ENCODE results near the gene GCGR.
A peak's percentile ranks its signal among the peaks of the same experiment; 100 is the strongest.

Gene GCGR

DNA sequence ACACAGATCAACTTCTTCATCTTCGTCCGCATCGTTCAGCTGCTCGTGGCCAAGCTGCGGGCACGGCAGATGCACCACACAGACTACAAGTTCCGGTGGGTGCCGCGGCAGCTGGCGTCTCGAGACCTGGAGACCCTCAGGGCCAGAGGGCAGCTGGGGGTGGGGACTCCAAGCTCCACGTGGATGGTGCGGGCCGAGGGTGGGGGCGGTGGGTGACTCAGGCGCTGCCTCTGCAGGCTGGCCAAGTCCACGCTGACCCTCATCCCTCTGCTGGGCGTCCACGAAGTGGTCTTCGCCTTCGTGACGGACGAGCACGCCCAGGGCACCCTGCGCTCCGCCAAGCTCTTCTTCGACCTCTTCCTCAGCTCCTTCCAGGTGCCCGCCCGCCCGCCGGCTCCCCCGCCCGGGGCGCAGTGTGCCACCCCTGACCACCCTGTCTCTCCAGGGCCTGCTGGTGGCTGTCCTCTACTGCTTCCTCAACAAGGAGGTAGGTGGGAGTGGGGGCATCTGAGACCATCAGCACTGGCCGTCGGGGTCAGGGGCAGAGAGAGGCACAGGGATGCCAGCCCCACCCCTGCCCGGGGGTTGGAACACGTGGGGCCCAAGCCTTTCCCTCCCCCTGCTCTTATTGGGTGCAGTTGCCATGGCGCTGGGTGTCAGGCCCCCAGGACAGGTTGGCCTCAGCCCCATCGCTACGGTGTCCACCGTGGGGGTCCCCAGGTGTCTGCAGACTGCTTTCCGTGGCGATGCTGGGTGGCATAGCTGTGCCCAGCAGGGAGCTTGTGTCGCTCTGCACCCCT, 8.8 kb downstream of the GCGR start:
- no peaks in the 10 kb centered on the region for H3K9me3 ChIP-seq (ENCODE audit: control insufficient read depth, low read length)

DNA sequence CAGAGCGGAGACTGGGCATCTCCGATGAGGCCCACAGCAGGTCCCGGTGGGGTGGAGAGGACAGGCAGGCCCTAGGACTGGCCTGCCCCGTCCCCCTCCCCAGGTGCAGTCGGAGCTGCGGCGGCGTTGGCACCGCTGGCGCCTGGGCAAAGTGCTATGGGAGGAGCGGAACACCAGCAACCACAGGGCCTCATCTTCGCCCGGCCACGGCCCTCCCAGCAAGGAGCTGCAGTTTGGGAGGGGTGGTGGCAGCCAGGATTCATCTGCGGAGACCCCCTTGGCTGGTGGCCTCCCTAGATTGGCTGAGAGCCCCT, 9.4 kb downstream of the GCGR start:
- no peak overlapping the region for H3K9ac ChIP-seq (ENCODE audit: low read length)
- WGBS, result 90% methylated on average over 15 of the region's 15 CpGs

More for the DNA sequence above, 8.8 kb downstream of the GCGR start:
- 88% methylated on average over 44 of the region's 45 CpGs for WGBS
- H2BK120ac ChIP-seq (ENCODE audit: low read depth, low read length), result no peak overlapping the region
- H3K27me3 ChIP-seq (ENCODE audit: control insufficient read depth in 1 of 2, insufficient read depth in 1 of 2, low read length in 2 of 2), result peaks cover 18 to 78% of the 10 kb centered on the region in 2 experiments
- H3K9ac ChIP-seq (ENCODE audit: low read length), result no peak overlapping the region
- no peak overlapping the region for H2AFZ ChIP-seq (ENCODE audit: low read depth, low read length)
- no peak for DNase-seq
- H4K8ac ChIP-seq (ENCODE audit: low read length), result no peak overlapping the region
- H3K4me1 ChIP-seq (ENCODE audit: control insufficient read depth, insufficient read depth, low read depth, low read length), result peaks cover 10% of the 10 kb centered on the region
- peak overlapping the region in 1 of 2 experiments; percentile 2 for H3K4me3 ChIP-seq (ENCODE audit: insufficient read depth in 1 of 2, low read depth in 1 of 2, low read length in 2 of 2)
- H3K4ac ChIP-seq (ENCODE audit: low read depth in 1 of 2, low read length in 2 of 2), result no peak overlapping the region
- no peak overlapping the region for H3K23ac ChIP-seq (ENCODE audit: low read length in 2 of 2)
- H3K36me3 ChIP-seq (ENCODE audit: control insufficient read depth in 1 of 2, insufficient read depth in 2 of 2, low read depth in 1 of 2, low read length in 2 of 2), result no peaks in the 10 kb centered on the region
- no peak overlapping the region for H2BK15ac ChIP-seq (ENCODE audit: low read depth, poor library complexity, severe bottlenecking)
- no peak overlapping the region for H2BK5ac ChIP-seq (ENCODE audit: low read depth, low read length, poor library complexity, severe bottlenecking)
- H3K79me1 ChIP-seq (replicated peaks; ENCODE audit: low read length, poor library complexity, severe bottlenecking), result no peaks in the 10 kb centered on the region
- H4K91ac ChIP-seq (ENCODE audit: low read length), result peak overlapping the region; percentile 18
- H3K27ac ChIP-seq (ENCODE audit: low read length, poor library complexity, severe bottlenecking), result no peak overlapping the region
- no peak overlapping the region for H2AK5ac ChIP-seq (ENCODE audit: low read length, severe bottlenecking)
- H2BK12ac ChIP-seq (ENCODE audit: low read length in 2 of 2), result no peak overlapping the region
- no peak overlapping the region for H3K18ac ChIP-seq (ENCODE audit: low read depth in 1 of 2, low read length in 2 of 2)
- no peak overlapping the region for H3K4me2 ChIP-seq (ENCODE audit: low read length, poor library complexity, severe bottlenecking)
- H3K14ac ChIP-seq (ENCODE audit: low read length in 2 of 2), result no peak overlapping the region

DNA sequence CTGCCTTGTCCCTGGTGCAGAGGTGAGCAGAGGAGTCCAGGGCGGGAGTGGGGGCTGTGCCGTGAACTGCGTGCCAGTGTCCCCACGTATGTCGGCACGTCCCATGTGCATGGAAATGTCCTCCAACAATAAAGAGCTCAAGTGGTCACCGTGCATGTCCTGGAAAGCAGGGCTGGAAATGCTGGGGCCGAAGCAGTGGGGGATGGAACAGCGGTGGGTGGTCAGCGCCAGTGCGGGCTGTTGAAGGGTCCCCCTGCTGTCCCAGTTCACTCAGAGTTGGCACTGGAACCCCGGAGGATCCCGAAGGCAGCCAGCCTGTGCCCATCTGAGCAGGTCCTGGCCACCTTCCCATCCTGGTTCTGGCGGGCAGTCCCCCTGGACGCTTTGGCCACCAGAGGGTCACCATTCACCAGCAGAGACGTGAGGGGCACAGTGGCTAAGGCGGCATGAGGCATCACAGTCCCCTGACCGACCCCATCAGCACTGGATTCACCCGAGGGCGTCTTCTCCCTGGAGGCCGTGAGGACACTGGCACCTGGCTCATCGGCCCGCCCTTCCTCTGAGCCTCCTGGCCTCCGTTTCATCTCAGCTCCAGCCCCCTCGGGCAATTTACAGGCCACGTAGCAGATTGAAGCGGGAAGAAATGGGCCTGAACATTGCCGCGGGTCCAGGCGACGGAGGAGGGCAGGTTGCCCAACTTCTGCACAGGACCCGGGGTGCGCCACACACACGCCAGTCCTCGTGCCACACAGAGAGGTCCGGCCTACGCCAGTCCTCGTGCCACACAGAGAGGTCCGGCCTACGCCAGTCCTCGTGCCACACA, 10.1 kb downstream of the GCGR start:
- DNase-seq, result no peak
- no peak overlapping the region for H4K8ac ChIP-seq (ENCODE audit: low read length)
- no peak overlapping the region for H3K4ac ChIP-seq (ENCODE audit: low read depth in 1 of 2, low read length in 2 of 2)
- H2BK5ac ChIP-seq (ENCODE audit: low read depth, low read length, poor library complexity, severe bottlenecking), result no peak overlapping the region
- H2BK120ac ChIP-seq (ENCODE audit: low read depth, low read length), result no peak overlapping the region
- H3K4me3 ChIP-seq (ENCODE audit: insufficient read depth in 1 of 2, low read depth in 1 of 2, low read length in 2 of 2), result no peak overlapping the region
- WGBS, result 92% methylated on average over 39 of the region's 41 CpGs
- peaks cover 10% of the 10 kb centered on the region for H3K4me1 ChIP-seq (ENCODE audit: control insufficient read depth, insufficient read depth, low read depth, low read length)
- H2AFZ ChIP-seq (ENCODE audit: low read depth, low read length), result no peak overlapping the region
- H3K23ac ChIP-seq (ENCODE audit: low read length in 2 of 2), result no peak overlapping the region
- H3K79me1 ChIP-seq (replicated peaks; ENCODE audit: low read length, poor library complexity, severe bottlenecking), result no peaks in the 10 kb centered on the region
- H2BK15ac ChIP-seq (ENCODE audit: low read depth, poor library complexity, severe bottlenecking), result no peak overlapping the region
- H2AK5ac ChIP-seq (ENCODE audit: low read length, severe bottlenecking), result no peak overlapping the region
- no peak overlapping the region for H3K14ac ChIP-seq (ENCODE audit: low read length in 2 of 2)
- no peak overlapping the region for H3K18ac ChIP-seq (ENCODE audit: low read depth in 1 of 2, low read length in 2 of 2)
- no peak overlapping the region for H4K91ac ChIP-seq (ENCODE audit: low read length)
- H3K9ac ChIP-seq (ENCODE audit: low read length), result no peak overlapping the region
- peaks cover 16 to 77% of the 10 kb centered on the region in 2 experiments for H3K27me3 ChIP-seq (ENCODE audit: control insufficient read depth in 1 of 2, insufficient read depth in 1 of 2, low read length in 2 of 2)
- no peaks in the 10 kb centered on the region for H3K9me3 ChIP-seq (ENCODE audit: control insufficient read depth, low read length)
- no peak overlapping the region for H3K27ac ChIP-seq (ENCODE audit: low read length, poor library complexity, severe bottlenecking)
- H3K4me2 ChIP-seq (ENCODE audit: low read length, poor library complexity, severe bottlenecking), result no peak overlapping the region
- no peak overlapping the region for H2BK12ac ChIP-seq (ENCODE audit: low read length in 2 of 2)
- H3K36me3 ChIP-seq (ENCODE audit: control insufficient read depth in 1 of 2, insufficient read depth in 2 of 2, low read depth in 1 of 2, low read length in 2 of 2), result peaks cover 0 to under 1% of the 10 kb centered on the region in 2 experiments

More for the DNA sequence above, 9.4 kb downstream of the GCGR start:
- H2BK12ac ChIP-seq (ENCODE audit: low read length in 2 of 2), result no peak overlapping the region
- no peaks in the 10 kb centered on the region for H3K9me3 ChIP-seq (ENCODE audit: control insufficient read depth, low read length)
- H3K79me1 ChIP-seq (replicated peaks; ENCODE audit: low read length, poor library complexity, severe bottlenecking), result no peaks in the 10 kb centered on the region
- H3K4me3 ChIP-seq (ENCODE audit: insufficient read depth in 1 of 2, low read depth in 1 of 2, low read length in 2 of 2), result peak overlapping the region in 1 of 2 experiments; percentile 2
- no peak overlapping the region for H2BK5ac ChIP-seq (ENCODE audit: low read depth, low read length, poor library complexity, severe bottlenecking)
- no peak overlapping the region for H3K18ac ChIP-seq (ENCODE audit: low read depth in 1 of 2, low read length in 2 of 2)
- H3K23ac ChIP-seq (ENCODE audit: low read length in 2 of 2), result no peak overlapping the region
- no peak overlapping the region for H3K4ac ChIP-seq (ENCODE audit: low read depth in 1 of 2, low read length in 2 of 2)
- no peak overlapping the region for H2AK5ac ChIP-seq (ENCODE audit: low read length, severe bottlenecking)
- peaks cover 10% of the 10 kb centered on the region for H3K4me1 ChIP-seq (ENCODE audit: control insufficient read depth, insufficient read depth, low read depth, low read length)
- H2BK120ac ChIP-seq (ENCODE audit: low read depth, low read length), result no peak overlapping the region
- no peak overlapping the region for H3K27ac ChIP-seq (ENCODE audit: low read length, poor library complexity, severe bottlenecking)
- no peak overlapping the region for H4K8ac ChIP-seq (ENCODE audit: low read length)
- H3K14ac ChIP-seq (ENCODE audit: low read length in 2 of 2), result no peak overlapping the region
- H3K4me2 ChIP-seq (ENCODE audit: low read length, poor library complexity, severe bottlenecking), result no peak overlapping the region
- peaks cover 16 to 78% of the 10 kb centered on the region in 2 experiments for H3K27me3 ChIP-seq (ENCODE audit: control insufficient read depth in 1 of 2, insufficient read depth in 1 of 2, low read length in 2 of 2)
- no peak for DNase-seq
- H3K36me3 ChIP-seq (ENCODE audit: control insufficient read depth in 1 of 2, insufficient read depth in 2 of 2, low read depth in 1 of 2, low read length in 2 of 2), result no peaks in the 10 kb centered on the region
- H4K91ac ChIP-seq (ENCODE audit: low read length), result peak overlapping the region; percentile 18
- H2AFZ ChIP-seq (ENCODE audit: low read depth, low read length), result no peak overlapping the region
- H2BK15ac ChIP-seq (ENCODE audit: low read depth, poor library complexity, severe bottlenecking), result no peak overlapping the region

Measured in mesenchymal stem cell (in vitro differentiated cells and primary cell).